ENCODE results near the gene IRAK3.
"Not testable (repeated sequence)": the region's sequence is repeated elsewhere in the genome, so short reads cannot be mapped to it uniquely, and the experiment has no call there.

The IRAK3 gene

DNA sequence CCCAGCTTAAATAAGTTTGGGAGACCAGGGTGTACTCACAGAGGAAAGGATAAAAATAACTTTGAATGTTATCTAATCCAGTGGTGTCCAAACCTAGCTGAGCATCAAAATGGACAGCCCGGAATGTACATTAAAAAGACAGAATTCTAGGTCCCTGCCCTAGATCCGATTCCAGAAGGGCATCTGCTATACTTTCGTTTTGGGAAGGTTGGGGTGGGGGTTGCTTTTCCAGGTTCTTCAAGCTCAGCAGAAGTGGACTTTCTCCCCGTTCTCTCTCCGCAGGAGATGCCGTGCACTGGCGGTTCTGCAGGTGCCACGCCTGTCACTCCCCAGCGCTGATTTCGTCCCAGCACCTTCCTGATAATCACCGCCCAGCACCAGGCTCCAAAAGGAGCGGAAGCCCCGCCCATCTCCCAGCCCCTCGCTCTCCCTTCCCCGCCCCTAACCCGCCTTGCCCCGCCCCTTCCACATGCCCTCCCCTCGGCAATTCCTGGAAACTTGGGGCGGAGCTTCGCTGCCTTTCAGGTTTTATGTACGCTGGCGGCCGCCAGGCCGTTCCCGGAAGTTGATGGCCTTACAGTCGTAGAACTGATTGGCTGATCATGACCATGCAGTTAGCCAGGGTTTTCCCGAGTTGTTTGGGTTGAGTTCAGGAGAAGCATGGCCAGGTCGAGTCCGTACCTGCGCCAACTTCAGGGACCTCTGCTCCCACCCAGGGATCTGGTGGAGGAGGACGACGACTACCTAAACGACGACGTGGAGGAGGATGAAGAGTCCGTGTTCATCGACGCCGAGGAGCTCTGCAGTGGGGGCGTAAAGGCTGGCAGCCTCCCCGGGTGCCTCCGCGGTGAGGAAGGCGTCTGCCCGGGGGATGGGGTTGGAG, 113.2 kb downstream of the IRAK3 start, which contains the start of gene HELB:
Gene HELB (plus strand): TSS at position 550 of the 883 bp plus-strand sequence. CDS start 111 bp downstream, at position 661.
- H3K4me3 ChIP-seq (ENCODE audit: low read length) = peak within 1 kb of the TSS; percentile 80
- TF ChIP-seq, protein P1, sequence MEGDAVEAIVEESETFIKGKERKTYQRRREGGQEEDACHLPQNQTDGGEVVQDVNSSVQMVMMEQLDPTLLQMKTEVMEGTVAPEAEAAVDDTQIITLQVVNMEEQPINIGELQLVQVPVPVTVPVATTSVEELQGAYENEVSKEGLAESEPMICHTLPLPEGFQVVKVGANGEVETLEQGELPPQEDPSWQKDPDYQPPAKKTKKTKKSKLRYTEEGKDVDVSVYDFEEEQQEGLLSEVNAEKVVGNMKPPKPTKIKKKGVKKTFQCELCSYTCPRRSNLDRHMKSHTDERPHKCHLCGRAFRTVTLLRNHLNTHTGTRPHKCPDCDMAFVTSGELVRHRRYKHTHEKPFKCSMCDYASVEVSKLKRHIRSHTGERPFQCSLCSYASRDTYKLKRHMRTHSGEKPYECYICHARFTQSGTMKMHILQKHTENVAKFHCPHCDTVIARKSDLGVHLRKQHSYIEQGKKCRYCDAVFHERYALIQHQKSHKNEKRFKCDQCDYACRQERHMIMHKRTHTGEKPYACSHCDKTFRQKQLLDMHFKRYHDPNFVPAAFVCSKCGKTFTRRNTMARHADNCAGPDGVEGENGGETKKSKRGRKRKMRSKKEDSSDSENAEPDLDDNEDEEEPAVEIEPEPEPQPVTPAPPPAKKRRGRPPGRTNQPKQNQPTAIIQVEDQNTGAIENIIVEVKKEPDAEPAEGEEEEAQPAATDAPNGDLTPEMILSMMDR (IDR thresholded peaks at IDR 0.05; ENCODE audit: insufficient read depth, low read depth, low read length, missing control alignments) = no peak
- peak; percentile 98 for DNase-seq (ENCODE audit: low read depth)

DNA sequence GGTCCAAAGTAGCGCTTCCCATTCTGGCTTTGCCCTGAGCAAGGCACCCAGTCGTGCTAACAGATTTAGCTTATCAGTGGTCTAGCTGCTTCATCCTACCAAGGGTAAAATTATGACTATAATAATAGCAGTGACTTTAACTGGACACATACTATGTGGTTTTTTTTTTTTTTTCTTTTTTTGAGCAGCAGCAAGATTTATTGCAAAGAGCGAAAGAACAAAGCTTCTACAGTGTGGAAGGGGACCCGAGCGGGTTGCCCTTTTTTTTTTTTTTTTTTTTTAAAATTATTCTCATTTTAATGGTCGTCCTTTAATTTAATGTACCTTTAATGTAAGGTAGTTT, 113.8 kb downstream of the IRAK3 start:
- TF ChIP-seq, protein P1 (IDR thresholded peaks at IDR 0.05; ENCODE audit: insufficient read depth, low read depth, low read length, missing control alignments) = no peak
- peak overlapping the region; percentile 80 for H3K4me3 ChIP-seq (ENCODE audit: low read length)
- no peak for DNase-seq (ENCODE audit: low read depth)

DNA sequence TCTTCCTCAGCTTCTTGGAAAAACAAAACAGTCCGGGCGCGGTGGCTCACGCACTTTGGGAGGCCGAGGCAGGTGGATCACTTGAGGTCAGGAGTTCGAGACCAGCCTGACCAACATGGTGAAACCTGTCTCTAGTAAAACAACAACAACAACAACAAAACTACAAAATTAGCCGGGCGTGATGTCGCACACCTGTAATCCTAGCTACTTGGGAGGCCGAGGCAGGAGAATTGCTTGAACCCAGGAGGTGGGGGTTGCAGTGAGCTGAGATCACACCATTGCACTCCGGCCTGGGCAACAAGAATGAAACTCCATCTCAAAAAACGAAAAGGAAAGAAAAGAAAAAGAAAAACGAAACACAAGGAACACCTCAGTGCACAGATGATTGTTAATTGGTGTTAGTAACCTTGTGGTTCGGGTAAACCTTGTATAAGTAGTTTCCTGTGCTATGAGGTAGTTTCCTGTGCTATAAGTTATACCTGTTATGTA, 114.3 kb downstream of the IRAK3 start:
- not testable (repeated sequence) for DNase-seq (ENCODE audit: low read depth); H3K4me3 ChIP-seq (ENCODE audit: low read length)
